ENCODE data around the gene INTS2.

The INTS2 gene

DNA sequence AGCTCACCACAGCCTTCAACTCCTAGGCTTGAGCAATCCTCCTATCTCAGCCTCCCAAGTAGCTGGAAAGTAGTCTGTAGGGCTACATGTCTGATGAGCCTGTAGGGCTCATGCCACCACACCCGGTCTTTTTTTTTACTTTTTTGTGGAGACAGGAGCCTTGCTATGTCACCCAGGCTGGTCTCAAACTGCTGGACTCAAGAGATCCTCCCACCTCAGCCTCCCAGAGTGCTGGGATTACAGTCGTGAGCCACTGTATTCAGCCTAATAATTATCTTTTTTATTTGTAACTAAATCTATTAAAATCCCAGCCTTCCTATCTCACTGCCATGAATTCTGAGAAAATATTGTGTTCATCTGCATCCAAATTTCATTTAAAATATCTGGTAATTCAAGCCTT lies 79.5 kb downstream of the INTS2 start (continued):
- TF ChIP-seq, protein P1, sequence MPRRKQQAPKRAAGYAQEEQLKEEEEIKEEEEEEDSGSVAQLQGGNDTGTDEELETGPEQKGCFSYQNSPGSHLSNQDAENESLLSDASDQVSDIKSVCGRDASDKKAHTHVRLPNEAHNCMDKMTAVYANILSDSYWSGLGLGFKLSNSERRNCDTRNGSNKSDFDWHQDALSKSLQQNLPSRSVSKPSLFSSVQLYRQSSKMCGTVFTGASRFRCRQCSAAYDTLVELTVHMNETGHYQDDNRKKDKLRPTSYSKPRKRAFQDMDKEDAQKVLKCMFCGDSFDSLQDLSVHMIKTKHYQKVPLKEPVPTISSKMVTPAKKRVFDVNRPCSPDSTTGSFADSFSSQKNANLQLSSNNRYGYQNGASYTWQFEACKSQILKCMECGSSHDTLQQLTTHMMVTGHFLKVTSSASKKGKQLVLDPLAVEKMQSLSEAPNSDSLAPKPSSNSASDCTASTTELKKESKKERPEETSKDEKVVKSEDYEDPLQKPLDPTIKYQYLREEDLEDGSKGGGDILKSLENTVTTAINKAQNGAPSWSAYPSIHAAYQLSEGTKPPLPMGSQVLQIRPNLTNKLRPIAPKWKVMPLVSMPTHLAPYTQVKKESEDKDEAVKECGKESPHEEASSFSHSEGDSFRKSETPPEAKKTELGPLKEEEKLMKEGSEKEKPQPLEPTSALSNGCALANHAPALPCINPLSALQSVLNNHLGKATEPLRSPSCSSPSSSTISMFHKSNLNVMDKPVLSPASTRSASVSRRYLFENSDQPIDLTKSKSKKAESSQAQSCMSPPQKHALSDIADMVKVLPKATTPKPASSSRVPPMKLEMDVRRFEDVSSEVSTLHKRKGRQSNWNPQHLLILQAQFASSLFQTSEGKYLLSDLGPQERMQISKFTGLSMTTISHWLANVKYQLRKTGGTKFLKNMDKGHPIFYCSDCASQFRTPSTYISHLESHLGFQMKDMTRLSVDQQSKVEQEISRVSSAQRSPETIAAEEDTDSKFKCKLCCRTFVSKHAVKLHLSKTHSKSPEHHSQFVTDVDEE (CRISPR knock-in tag; IDR thresholded peaks at IDR 0.05) = no peak
- TF ChIP-seq CSDC2 (CRISPR knock-in tag; IDR thresholded peaks at IDR 0.05) = no peak
- TF ChIP-seq RARB (CRISPR knock-in tag; IDR thresholded peaks at IDR 0.05) = no peak

DNA sequence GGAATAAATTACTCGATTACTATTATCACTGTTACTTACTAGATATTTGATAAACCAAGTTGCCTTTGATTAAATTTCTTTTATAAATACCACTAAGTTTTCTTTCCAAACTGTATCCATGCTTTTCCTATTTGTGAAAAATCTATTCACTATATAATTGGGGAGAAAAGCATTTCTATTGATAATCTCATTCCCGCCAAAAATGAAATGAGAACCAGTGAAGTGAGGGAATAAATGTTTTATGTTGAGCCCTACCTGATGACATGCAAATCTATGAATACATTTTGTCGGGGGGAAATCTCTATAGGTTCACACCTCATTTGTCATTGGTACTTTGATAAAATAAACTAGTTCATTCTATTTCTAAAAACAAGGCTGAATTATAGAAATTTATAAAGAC lies 80.1 kb downstream of the INTS2 start:
- TF ChIP-seq TCF4 (CRISPR knock-in tag; IDR thresholded peaks at IDR 0.05; ENCODE audit: borderline replicate concordance) = no peak
- no peak for TF ChIP-seq ZC3H10 (CRISPR knock-in tag; IDR thresholded peaks at IDR 0.05)
- TF ChIP-seq CSDC2 (CRISPR knock-in tag; IDR thresholded peaks at IDR 0.05) = no peak
- TF ChIP-seq RARB (CRISPR knock-in tag; IDR thresholded peaks at IDR 0.05) = no peak
- TF ChIP-seq SNAI2 (CRISPR knock-in tag; IDR thresholded peaks at IDR 0.05) = no peak
- TF ChIP-seq ZNF70 (CRISPR knock-in tag; IDR thresholded peaks at IDR 0.05) = no peak
- TF ChIP-seq GLIS3 (CRISPR knock-in tag; IDR thresholded peaks at IDR 0.05) = no peak
- no peak for TF ChIP-seq ISL1 (CRISPR knock-in tag; IDR thresholded peaks at IDR 0.05)
- no peak for TF ChIP-seq ZFP3 (CRISPR knock-in tag; IDR thresholded peaks at IDR 0.05)
- TF ChIP-seq, protein P2, sequence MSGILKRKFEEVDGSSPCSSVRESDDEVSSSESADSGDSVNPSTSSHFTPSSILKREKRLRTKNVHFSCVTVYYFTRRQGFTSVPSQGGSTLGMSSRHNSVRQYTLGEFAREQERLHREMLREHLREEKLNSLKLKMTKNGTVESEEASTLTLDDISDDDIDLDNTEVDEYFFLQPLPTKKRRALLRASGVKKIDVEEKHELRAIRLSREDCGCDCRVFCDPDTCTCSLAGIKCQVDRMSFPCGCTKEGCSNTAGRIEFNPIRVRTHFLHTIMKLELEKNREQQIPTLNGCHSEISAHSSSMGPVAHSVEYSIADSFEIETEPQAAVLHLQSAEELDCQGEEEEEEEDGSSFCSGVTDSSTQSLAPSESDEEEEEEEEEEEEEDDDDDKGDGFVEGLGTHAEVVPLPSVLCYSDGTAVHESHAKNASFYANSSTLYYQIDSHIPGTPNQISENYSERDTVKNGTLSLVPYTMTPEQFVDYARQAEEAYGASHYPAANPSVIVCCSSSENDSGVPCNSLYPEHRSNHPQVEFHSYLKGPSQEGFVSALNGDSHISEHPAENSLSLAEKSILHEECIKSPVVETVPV (CRISPR knock-in tag; IDR thresholded peaks at IDR 0.05) = no peak
- TF ChIP-seq, protein P3, sequence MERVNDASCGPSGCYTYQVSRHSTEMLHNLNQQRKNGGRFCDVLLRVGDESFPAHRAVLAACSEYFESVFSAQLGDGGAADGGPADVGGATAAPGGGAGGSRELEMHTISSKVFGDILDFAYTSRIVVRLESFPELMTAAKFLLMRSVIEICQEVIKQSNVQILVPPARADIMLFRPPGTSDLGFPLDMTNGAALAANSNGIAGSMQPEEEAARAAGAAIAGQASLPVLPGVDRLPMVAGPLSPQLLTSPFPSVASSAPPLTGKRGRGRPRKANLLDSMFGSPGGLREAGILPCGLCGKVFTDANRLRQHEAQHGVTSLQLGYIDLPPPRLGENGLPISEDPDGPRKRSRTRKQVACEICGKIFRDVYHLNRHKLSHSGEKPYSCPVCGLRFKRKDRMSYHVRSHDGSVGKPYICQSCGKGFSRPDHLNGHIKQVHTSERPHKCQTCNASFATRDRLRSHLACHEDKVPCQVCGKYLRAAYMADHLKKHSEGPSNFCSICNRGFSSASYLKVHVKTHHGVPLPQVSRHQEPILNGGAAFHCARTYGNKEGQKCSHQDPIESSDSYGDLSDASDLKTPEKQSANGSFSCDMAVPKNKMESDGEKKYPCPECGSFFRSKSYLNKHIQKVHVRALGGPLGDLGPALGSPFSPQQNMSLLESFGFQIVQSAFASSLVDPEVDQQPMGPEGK (CRISPR knock-in tag; IDR thresholded peaks at IDR 0.05; ENCODE audit: borderline replicate concordance) = no peak
- TF ChIP-seq ARNTL (CRISPR knock-in tag; IDR thresholded peaks at IDR 0.05; ENCODE audit: borderline replicate concordance, low read depth) = no peak
- TF ChIP-seq ESRRG (CRISPR knock-in tag; IDR thresholded peaks at IDR 0.05) = no peak
- no peak for TF ChIP-seq OSR1 (CRISPR knock-in tag; IDR thresholded peaks at IDR 0.05)
- no peak for TF ChIP-seq BACH2 (CRISPR knock-in tag; IDR thresholded peaks at IDR 0.05; ENCODE audit: borderline replicate concordance)
- TF ChIP-seq ZNF565 (CRISPR knock-in tag; conservative IDR thresholded peaks at IDR 0.05; ENCODE audit: low read depth) = no peak

DNA sequence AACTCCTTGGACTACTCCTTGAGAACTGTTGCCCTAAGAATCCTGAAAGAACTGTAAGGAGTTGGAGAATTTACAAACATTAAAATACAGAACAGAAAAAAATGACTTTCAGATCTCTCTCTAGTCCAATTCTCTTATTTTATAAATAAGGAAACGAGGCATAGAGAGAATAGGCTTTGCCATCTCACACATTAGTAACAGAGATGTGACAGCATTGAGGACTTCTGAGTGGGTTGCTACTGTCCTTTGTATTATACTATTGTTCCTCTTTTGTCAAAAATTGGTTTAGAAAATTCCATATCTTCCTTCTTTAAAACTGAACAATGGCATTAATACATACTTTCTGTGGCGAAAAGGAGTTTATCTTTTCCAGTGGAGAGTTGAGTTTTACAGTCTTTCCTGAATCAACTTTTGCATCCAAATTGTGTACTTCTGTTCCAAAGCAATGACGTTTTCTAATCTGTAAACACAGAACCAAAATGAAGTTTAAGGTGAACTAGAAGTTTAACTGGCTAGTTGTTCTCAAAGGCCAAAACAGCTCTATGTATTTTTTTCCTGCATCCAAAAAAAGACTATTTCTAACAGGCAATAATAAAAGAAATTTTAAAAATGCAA lies 80.9 kb downstream of the INTS2 start:
- ATAC-seq = no peak
- TF ChIP-seq, protein P4, sequence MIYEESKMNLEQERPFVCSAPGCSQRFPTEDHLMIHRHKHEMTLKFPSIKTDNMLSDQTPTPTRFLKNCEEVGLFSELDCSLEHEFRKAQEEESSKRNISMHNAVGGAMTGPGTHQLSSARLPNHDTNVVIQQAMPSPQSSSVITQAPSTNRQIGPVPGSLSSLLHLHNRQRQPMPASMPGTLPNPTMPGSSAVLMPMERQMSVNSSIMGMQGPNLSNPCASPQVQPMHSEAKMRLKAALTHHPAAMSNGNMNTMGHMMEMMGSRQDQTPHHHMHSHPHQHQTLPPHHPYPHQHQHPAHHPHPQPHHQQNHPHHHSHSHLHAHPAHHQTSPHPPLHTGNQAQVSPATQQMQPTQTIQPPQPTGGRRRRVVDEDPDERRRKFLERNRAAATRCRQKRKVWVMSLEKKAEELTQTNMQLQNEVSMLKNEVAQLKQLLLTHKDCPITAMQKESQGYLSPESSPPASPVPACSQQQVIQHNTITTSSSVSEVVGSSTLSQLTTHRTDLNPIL (CRISPR knock-in tag; IDR thresholded peaks at IDR 0.05; ENCODE audit: low read depth) = no peak
- TF ChIP-seq ZFP30 (CRISPR knock-in tag; IDR thresholded peaks at IDR 0.05) = no peak
- no peak for TF ChIP-seq ARNTL (CRISPR knock-in tag; IDR thresholded peaks at IDR 0.05; ENCODE audit: borderline replicate concordance, low read depth)
- no peak for TF ChIP-seq OSR1 (CRISPR knock-in tag; IDR thresholded peaks at IDR 0.05)
- no peak for TF ChIP-seq ISL1 (CRISPR knock-in tag; IDR thresholded peaks at IDR 0.05)
- no peak for TF ChIP-seq ZNF565 (CRISPR knock-in tag; conservative IDR thresholded peaks at IDR 0.05; ENCODE audit: low read depth)

More for the DNA sequence above, 80.1 kb downstream of the INTS2 start:
- ATAC-seq = no peak

DNA sequence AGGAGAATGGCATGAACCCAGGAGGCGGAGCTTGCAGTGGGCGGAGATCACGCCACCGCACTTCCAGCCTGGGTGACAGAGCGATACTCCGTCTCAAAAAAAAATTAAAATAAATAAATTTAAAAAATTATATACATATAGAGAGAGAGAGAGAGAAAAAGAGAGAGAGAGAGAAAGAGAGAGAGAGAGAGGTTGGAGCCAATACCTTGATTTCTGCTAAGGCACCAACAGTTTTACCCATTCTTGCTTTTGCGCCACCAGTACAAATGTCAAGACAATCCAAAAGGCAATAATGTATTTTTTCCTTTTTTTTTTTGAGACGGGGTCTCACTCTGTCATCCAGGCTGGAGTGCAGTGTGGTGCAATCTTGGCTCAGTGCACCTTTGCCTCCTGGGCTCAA lies 81.7 kb downstream of the INTS2 start:
- no peak for TF ChIP-seq SNAI2 (CRISPR knock-in tag; IDR thresholded peaks at IDR 0.05)
- TF ChIP-seq TCF4 (CRISPR knock-in tag; IDR thresholded peaks at IDR 0.05; ENCODE audit: borderline replicate concordance) = no peak
- TF ChIP-seq, protein P4 (CRISPR knock-in tag; IDR thresholded peaks at IDR 0.05; ENCODE audit: low read depth) = no peak
- no peak for TF ChIP-seq CSDC2 (CRISPR knock-in tag; IDR thresholded peaks at IDR 0.05)
- TF ChIP-seq ZC3H10 (CRISPR knock-in tag; IDR thresholded peaks at IDR 0.05) = no peak
- TF ChIP-seq, protein P2 (CRISPR knock-in tag; IDR thresholded peaks at IDR 0.05) = no peak
- TF ChIP-seq OSR1 (CRISPR knock-in tag; IDR thresholded peaks at IDR 0.05) = no peak
- no peak for TF ChIP-seq ZNF565 (CRISPR knock-in tag; conservative IDR thresholded peaks at IDR 0.05; ENCODE audit: low read depth)
- TF ChIP-seq, protein P5, sequence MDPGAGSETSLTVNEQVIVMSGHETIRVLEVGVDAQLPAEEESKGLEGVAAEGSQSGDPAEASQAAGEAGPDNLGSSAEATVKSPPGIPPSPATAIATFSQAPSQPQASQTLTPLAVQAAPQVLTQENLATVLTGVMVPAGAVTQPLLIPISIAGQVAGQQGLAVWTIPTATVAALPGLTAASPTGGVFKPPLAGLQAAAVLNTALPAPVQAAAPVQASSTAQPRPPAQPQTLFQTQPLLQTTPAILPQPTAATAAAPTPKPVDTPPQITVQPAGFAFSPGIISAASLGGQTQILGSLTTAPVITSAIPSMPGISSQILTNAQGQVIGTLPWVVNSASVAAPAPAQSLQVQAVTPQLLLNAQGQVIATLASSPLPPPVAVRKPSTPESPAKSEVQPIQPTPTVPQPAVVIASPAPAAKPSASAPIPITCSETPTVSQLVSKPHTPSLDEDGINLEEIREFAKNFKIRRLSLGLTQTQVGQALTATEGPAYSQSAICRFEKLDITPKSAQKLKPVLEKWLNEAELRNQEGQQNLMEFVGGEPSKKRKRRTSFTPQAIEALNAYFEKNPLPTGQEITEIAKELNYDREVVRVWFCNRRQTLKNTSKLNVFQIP (CRISPR knock-in tag; IDR thresholded peaks at IDR 0.05; ENCODE audit: borderline replicate concordance, low read depth) = no peak
- no peak for TF ChIP-seq RARB (CRISPR knock-in tag; IDR thresholded peaks at IDR 0.05)
- TF ChIP-seq ARNTL (CRISPR knock-in tag; IDR thresholded peaks at IDR 0.05; ENCODE audit: borderline replicate concordance, low read depth) = no peak
- no peak for TF ChIP-seq BACH2 (CRISPR knock-in tag; IDR thresholded peaks at IDR 0.05; ENCODE audit: borderline replicate concordance)
- no peak for TF ChIP-seq ISL1 (CRISPR knock-in tag; IDR thresholded peaks at IDR 0.05)
- no peak for ATAC-seq
